Omental fat pad (tissue), 4 donors: ENCODE data around the gene GSC. TPM values are rescaled to one million over a fixed set of nuclear protein-coding genes. Genes with fewer than 3 reads are reported as not detected.

Experiments used
- ATAC-seq: fragments of 150-250 bp; one replicate; pipeline ENCODE4 v1.9.1; 2016; ENCODE audit warnings: mild to moderate bottlenecking, moderate library complexity; ENCODE audit not compliant: low FRiP score
- DNase-seq: peaks from one replicate; pipeline ENCODE4 v3.0.0-alpha.2; 2019; ENCODE audit warnings: low spot score
- total RNA-seq, 4 donors: library from RNA; depleted of rRNA; stranded (reverse); fragments of >200 nt; gene quantifications; one replicate each; pipeline ENCODE4 v1.1.0, GENCODE V29; 2016
- TF ChIP-seq, protein P1 (sequence below), 3 donors: fragments of 450-650 bp; IDR thresholded peaks; one replicate each; pipeline ENCODE4 v1.5.1; 2016 to 2017; ENCODE audit warnings: antibody characterized with exemption in 3 of 3, mild to moderate bottlenecking in 3 of 3, moderate library complexity in 2 of 3

The GSC gene
- total RNA-seq, 4 donors from 2014 or later: 0.72 to 7.1 (median 3.1) TPM

DNA sequence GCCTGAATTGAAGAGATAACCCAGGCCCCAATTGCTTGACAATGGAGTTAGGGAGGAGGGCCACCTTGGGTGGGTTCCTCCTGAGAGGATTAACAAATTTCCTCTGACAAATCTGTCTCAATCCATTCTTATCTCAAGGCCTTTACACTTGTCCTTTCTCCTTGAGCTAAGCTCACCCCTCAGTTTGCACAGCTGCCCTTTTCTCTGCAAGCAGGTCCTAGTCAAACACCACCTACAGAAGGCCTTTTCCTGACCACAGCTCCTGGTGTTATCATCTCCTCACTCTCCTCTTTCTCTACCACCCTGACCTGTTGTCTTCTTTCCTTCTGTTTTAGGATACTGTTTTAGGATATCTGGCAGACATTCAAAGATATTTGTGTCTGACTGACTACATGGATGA, 26.4 kb upstream of the GSC start:
- no peak for DNase-seq
- no peak for ATAC-seq
- TF ChIP-seq, protein P1, sequence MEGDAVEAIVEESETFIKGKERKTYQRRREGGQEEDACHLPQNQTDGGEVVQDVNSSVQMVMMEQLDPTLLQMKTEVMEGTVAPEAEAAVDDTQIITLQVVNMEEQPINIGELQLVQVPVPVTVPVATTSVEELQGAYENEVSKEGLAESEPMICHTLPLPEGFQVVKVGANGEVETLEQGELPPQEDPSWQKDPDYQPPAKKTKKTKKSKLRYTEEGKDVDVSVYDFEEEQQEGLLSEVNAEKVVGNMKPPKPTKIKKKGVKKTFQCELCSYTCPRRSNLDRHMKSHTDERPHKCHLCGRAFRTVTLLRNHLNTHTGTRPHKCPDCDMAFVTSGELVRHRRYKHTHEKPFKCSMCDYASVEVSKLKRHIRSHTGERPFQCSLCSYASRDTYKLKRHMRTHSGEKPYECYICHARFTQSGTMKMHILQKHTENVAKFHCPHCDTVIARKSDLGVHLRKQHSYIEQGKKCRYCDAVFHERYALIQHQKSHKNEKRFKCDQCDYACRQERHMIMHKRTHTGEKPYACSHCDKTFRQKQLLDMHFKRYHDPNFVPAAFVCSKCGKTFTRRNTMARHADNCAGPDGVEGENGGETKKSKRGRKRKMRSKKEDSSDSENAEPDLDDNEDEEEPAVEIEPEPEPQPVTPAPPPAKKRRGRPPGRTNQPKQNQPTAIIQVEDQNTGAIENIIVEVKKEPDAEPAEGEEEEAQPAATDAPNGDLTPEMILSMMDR (IDR thresholded peaks at IDR 0.05): no peak

DNA sequence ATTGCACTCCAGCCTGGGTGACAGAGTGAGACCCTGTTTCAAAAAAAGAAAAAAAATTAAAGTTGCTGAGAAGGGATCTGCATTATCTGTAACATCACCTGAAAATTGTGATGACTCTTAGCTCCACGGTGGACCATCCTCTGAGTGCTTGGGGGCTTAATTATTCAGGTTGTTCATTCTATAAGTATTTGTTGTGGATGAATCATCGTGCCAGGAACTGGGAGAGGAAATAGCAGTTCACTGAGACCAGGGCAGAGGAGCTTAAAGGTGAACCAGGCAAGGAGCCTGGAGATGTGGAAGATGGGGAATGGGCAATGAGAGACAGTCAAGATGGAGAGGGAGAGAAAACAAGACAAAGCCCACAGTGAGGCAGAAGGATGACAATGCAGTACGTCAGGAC, 25.5 kb upstream of the GSC start:
- DNase-seq (no peak), ATAC-seq (no peak)
- TF ChIP-seq, protein P1 (IDR thresholded peaks at IDR 0.05): no peak

DNA sequence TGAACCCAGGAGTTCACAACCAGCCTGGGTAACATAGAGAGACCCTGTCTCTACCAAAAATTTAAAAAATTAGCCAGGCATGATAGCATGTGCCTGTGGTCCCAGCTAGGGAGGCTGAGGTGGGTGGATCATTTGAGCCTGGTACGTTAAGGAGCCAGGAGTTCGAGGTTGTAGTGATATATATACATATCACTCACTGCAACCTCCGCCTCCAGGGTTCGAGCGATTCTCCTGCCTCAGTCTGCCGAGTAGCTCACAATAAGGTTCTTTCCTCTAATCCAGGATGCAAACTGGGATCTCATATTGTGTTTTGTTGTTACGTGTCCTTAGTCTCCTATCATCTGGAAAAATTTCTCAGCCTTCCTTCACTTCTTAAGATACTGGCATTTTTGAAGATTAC, 24.0 kb upstream of the GSC start:
- ATAC-seq (no peak), DNase-seq (no peak)
- TF ChIP-seq, protein P1 (IDR thresholded peaks at IDR 0.05): no peak

DNA sequence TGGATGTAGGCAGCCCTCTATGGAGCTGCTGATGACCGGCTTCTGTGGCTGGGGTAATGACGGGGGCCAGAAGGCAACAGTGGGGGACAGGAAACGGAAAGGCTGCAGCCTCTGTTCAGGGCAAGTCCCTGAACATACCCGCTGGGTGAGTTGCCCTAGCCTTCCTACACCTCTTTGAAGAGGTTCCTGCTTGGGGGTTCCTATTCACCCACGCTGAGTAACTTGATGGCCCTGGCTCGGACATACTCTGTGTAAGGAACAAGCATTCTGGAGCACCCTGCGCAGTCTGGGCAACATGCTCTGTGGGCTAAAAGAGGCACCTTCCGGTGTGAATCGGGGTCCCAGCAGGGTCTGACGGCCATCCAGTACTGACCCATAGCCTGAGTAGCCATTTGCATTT, 17.7 kb upstream of the GSC start:
- ATAC-seq: no peak
- TF ChIP-seq, protein P1 (IDR thresholded peaks at IDR 0.05): no peak
- no peak for DNase-seq

DNA sequence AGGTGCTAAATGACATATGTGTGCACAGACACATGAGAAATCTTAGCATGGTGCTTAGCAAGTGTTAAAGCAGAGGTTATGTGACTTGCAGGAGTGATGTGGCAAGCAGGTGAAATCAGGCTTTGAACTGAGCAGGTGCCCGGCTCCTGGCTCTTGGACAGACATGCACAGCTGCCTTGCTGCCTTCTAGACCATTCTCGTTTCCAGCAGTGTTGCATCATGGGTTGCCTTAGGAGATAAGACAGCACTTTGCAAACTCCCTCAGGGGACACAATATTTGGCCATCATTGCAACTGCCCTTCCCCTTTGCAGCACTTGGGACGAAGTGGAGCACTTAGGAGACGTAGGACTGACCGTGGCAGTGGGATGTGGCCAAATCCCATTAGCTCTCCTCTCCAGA, 17.2 kb upstream of the GSC start:
- DNase-seq (no peak), ATAC-seq (no peak)
- TF ChIP-seq, protein P1 (IDR thresholded peaks at IDR 0.05): no peak

DNA sequence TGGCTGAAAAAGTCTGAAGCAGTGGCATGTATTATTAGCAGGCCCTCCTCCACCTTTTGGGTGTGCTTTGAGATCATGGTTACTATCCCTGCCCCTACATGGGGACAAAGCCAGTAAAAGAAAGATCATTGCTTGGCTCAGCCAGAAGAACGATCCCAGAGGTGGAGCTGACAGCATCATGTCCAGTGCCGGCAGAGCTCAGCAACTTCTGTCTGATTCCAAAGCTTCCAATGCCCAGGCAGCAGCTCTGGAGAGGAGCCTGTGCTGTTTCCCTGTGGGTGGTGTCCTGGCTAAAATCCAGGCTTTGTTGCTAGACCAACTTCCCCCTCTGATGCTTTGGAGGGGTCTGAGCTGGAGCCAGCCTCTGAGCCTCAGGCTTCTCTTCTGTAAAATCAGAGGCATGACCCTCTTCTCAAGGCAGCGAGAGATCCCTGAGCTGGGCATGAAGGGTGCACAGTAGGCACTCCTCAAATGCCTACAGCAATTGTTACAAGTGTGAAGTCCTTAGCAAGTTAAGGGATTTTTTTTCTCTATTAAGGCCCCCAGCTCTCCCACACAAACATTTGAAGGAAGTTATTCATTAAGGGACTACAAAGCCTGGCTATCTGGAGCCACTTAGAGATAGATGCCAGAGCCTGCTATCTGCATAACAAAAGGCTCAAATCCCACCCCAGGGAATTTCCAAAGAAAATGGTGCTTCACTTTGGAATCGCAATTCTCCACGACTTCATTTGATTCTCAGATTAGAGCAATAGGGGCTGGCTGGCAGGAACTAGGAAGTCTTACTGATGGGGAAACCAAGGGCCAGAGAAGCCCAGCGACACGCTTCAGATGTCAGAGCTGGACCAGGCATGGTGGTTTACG, 10.9 kb upstream of the GSC start:
- ATAC-seq (no peak), DNase-seq (no peak)
- TF ChIP-seq, protein P1 (IDR thresholded peaks at IDR 0.05): no peak

DNA sequence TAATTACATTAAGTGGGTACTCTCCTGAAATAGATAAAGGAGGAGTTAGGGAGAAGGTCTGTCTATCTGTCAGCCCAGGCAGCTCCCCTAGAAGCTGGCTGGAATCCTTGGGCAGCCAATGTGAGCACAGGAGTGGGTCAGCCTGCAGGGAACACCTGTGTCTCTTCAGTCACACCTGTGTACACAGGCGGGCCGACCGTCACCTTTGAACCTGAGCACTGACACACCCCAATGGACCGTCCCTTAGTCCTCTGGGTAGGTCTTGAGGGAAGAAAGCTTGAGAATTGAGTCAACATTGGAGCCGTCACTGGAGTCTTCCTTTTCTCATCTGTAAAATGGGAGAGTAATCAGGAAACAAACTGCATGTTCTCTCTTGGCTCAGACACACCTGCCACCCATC, 9.8 kb upstream of the GSC start:
- ATAC-seq (no peak), DNase-seq (no peak)
- TF ChIP-seq, protein P1 (IDR thresholded peaks at IDR 0.05): no peak
